Measurements from ENCODE around the gene STX18.

GRCh38 chr4:4387531-4388310 lies 154.1 kb downstream of the STX18 start:
- TF ChIP-seq CTCF (IDR thresholded peaks at IDR 0.05; ENCODE audit: insufficient read depth, low read depth, low read length): no peak
- TF ChIP-seq EZH2 (IDR thresholded peaks at IDR 0.05; ENCODE audit: insufficient read depth, low read length): peak; percentile 90

All from astrocyte (in vitro differentiated cells and primary cell).